ENCODE measurements around the gene EPAS1. TPM values are rescaled to one million over a fixed set of nuclear protein-coding genes. Genes with fewer than 3 reads are reported as not detected.

EPAS1 gene
- total and polyA plus RNA-seq, 2 of the 13 experiments (the other 11 are each of a cell fraction or from before 2014, with no cell fraction given), result 47.1 to 182 TPM

- TF ChIP-seq ZNF609 (CRISPR knock-in tag; IDR thresholded peaks at IDR 0.05; ENCODE audit: borderline replicate concordance), result peak; percentile 94
- 0 out of 2 replicates have a peak, but pooled peaks have one; percentile 92 for TF ChIP-seq ZNF34 (CRISPR knock-in tag; IDR thresholded peaks at IDR 0.05; ENCODE audit: borderline replicate concordance)
- 0 out of 2 replicates have a peak, but pooled peaks have one; percentile 13 for TF ChIP-seq ZNF24 (IDR thresholded peaks at IDR 0.05)
- TF ChIP-seq ZNF678 (CRISPR knock-in tag; IDR thresholded peaks at IDR 0.05), result no peak
- TF ChIP-seq ZNF431 (CRISPR knock-in tag; IDR thresholded peaks at IDR 0.05; ENCODE audit: borderline replicate concordance, low read depth), result peak; percentile 40; the same call in 1 of the 2 replicates
- TF ChIP-seq ZNF30 (CRISPR knock-in tag; IDR thresholded peaks at IDR 0.05), result no peak
- no peak for TF ChIP-seq POLR2AphosphoS2 (IDR thresholded peaks at IDR 0.05; ENCODE audit: low read depth, low read length)
- TF ChIP-seq ZNF326 (CRISPR knock-in tag; IDR thresholded peaks at IDR 0.05; ENCODE audit: borderline replicate concordance), result no peak
- peak; percentile 75 for TF ChIP-seq ZNF574 (CRISPR knock-in tag; IDR thresholded peaks at IDR 0.05)
- TF ChIP-seq KLF16 (CRISPR knock-in tag; IDR thresholded peaks at IDR 0.05), result peak in 1 of 2 experiments; percentile 88; a peak in 2 of 4 replicates
- peak; percentile 86 for TF ChIP-seq ZMYM4 (CRISPR knock-in tag; IDR thresholded peaks at IDR 0.05)
- no peak for TF ChIP-seq REL (CRISPR knock-in tag; conservative IDR thresholded peaks at IDR 0.05)
- TF ChIP-seq ZKSCAN8 (CRISPR knock-in tag; IDR thresholded peaks at IDR 0.05; ENCODE audit: borderline replicate concordance), result peak; percentile 75; the same call in 1 of the 2 replicates
- TF ChIP-seq ZNF138 (CRISPR knock-in tag; IDR thresholded peaks at IDR 0.05; ENCODE audit: low read depth), result no peak
- peak; percentile 96; the same call in 1 of the 2 replicates for TF ChIP-seq NCOR1 (IDR thresholded peaks at IDR 0.05; ENCODE audit: borderline replicate concordance, low read length)
- TF ChIP-seq ZNF572 (CRISPR knock-in tag; IDR thresholded peaks at IDR 0.05), result peak; percentile 42; the same call in 1 of the 2 replicates
- TF ChIP-seq HDAC6 (IDR thresholded peaks at IDR 0.05; ENCODE audit: low read depth, low read length), result peak; percentile 81; the same call in 1 of the 2 replicates
- peak; percentile 96 for TF ChIP-seq PAXIP1 (CRISPR knock-in tag; conservative IDR thresholded peaks at IDR 0.05)
These were observed 9.9 kb downstream of the EPAS1 start (continued) for GRCh38 chr2:46306988-46307655.
